ENCODE measurements around the gene FAM117A. TPM values are rescaled to one million over a fixed set of nuclear protein-coding genes. Genes with fewer than 3 reads are reported as not detected.

FAM117A gene
- total RNA-seq, 1 donor from 2014 or later: 6.7 TPM

DNA sequence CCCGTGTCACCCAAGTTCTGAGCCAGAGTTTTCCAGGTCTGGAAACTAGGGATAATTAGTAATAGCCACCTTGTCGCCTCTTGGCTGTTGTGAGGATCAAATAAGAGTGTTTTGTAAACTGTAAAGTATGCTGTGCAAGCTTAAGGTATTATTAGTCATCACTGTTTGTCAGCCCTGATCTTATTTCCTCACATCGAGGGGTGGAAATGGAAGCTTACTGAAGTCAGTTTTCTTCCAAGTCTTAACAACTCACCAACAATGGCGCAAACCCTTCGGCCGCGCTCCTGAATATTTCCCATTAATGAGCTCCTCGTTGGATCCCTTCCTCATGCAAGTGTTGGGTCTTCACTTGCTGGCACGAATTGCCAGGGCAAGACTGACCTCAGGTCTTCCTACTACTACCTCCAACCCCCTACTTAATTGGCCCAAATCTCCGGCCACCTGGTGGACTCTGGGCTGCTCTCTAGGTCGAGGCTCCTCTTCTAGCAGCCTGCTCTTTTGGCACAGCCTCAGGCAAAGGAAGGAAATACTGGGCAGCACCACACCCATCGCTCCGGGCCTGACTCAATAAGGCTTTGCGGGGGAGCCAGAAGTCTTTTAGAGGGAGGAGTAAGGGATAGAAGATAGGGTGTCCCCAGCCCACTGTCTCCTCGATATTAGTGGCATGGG lies 55.3 kb downstream of the FAM117A start:
- DNase-seq (ENCODE audit: low read depth in 2 of 2): peak in 1 of 2 donors; percentile 31

GRCh38 chr17:49707608-49708514 lies 56.1 kb downstream of the FAM117A start, which contains the start of gene SLC35B1:
Gene SLC35B1 (minus strand): TSS chr17:49707964. CDS start chr17:49707833, 131 bp downstream.
- peak; percentile 100 for DNase-seq (ENCODE audit: low read depth in 2 of 2)

GRCh38 chr17:49707246-49707607 lies 56.7 kb downstream of the FAM117A start:
- peak; percentile 28 to 29 for DNase-seq (ENCODE audit: low read depth in 2 of 2)

- no peak for DNase-seq (ENCODE audit: low read depth in 2 of 2)
Observed at GRCh38 chr17:49705254-49705653, 58.7 kb downstream of the FAM117A start.

GRCh38 chr17:49703557-49704277 lies 60.2 kb downstream of the FAM117A start:
- peak; percentile 69 to 75 for DNase-seq (ENCODE audit: low read depth in 2 of 2)

DNA sequence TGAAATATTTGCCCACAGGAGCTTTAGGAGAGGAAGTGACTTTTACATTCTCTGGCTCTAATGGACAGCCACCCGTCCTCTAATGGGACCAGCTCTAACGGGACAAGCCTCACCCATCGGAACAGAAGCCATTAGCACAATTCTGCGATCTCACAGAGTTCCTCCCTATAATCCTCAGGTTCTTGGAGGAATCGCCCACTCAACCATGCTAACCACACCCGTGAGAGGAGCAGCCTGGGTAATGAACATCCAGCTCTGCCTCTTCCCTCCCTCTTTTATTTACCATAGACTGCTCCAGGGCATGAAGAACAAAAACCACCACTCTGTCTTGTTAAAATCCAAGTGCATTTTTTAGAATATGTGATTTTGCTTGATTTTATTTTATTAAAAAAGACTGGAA lies 63.0 kb downstream of the FAM117A start:
- DNase-seq (ENCODE audit: low read depth in 2 of 2): no peak

GRCh38 chr17:49699966-49700575 lies 63.9 kb downstream of the FAM117A start:
- no peak for DNase-seq (ENCODE audit: low read depth in 2 of 2)

- no peak for DNase-seq (ENCODE audit: low read depth in 2 of 2)
Observed at GRCh38 chr17:49698005-49698404, 65.9 kb downstream of the FAM117A start.

DNA sequence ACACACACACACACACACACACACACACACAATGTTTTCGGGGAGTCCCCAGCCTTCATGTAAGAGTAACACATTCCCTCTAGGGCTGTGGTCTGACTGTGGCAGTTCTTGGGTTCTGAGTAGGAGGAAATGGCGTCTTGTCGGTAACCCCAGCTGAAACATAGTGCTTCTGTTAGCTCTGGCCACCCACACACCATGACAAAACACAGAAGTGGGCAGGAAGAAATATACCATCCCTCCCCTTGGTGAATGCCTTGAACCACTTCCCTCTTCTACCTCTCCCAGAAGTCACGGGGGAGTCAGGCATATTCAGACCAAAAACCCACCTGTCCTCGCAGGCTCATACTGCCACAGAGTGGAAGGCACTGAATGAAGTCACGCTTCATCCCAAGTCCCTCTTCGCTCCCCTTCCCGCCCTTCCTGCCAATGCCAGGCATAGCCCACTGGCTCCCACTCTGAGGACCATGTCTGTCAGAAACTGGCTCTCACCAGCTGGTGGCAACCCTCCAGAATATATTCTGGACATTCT lies 67.6 kb downstream of the FAM117A start:
- no peak for DNase-seq (ENCODE audit: low read depth in 2 of 2)

DNA sequence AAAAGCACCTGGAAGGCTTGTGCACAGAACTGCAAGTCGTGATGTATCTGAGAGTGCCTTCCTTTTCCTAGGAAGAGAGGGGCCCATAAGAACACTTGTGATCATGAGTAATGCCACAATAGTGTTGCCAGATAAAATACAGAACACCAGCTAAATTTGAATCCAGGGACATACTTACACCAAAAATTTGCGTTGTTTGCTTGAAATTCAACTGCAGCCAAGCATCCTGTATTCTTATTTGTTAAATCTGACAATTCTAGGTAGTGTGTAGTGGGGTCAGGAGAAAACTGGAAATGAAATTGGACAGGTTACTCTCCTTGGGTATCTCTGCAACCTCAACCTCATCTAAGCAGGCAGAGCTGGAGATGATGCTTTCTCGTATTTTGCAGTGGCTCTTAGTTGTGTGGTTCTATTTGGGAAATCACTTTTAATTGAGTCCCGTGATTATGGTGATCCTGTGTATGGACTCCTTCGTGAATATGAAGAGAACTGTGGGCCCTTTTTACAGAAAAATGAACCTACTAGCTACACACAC lies 68.2 kb downstream of the FAM117A start:
- DNase-seq (ENCODE audit: low read depth in 2 of 2): no peak

- DNase-seq (ENCODE audit: low read depth in 2 of 2): peak; percentile 28 to 55
Observed at GRCh38 chr17:49694847-49695697, 68.9 kb downstream of the FAM117A start.

DNA sequence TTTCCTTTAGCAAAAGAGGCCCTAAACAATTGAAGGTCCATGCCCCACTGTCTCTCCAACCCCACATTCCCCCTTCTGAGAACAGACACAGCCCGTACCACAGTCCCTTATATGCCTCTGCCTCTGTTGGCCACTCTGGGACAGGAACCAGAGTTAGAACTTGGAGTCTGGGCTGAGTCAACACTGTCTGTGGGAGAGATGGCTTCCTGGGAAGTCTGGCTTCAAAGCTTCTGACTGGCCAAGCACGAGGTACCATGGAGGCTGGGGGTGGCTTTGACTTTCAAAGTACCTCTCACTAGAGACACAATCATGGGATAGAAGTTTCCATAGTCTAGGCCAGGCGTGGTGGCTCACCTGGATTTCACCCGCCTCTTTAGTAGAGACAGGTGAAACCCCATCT lies 71.2 kb downstream of the FAM117A start:
- DNase-seq (ENCODE audit: low read depth in 2 of 2): peak in 1 of 2 donors; percentile 36

GRCh38 chr17:49691677-49692191 lies 72.2 kb downstream of the FAM117A start:
- no peak for DNase-seq (ENCODE audit: low read depth in 2 of 2)

DNA sequence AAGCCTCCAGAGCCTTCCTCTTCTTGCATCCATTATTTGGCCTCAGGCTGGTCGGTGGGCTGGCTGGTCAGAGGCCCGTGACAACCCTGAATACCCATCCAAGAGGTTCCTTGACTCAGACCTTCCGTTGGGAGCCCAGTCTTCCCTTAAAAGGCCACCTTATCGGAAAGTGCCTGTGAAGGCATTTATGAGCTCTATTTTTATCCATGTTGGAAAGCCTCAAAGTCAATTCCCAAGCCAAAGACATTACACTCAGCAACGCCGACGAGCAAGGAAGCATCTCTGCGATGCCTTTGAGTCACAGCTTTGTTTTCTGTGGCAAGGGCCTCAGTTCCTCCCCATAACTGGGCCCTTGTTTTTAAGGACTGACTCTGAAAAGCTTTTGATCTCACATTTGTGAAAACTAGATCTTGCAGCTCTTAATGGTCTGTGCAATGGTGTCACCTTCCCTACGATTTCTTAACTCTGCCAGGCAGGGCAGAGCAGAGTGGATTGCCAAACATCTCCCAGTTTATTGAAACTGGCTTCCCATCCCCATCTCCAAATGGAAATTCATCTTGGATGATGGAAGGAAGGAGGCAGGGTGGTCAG lies 72.8 kb downstream of the FAM117A start:
- DNase-seq (ENCODE audit: low read depth in 2 of 2): peak in 1 of 2 donors; percentile 28

GRCh38 chr17:49690256-49690655 lies 73.7 kb downstream of the FAM117A start:
- DNase-seq (ENCODE audit: low read depth in 2 of 2): peak in 1 of 2 donors; percentile 12

- no peak for DNase-seq (ENCODE audit: low read depth in 2 of 2)
Observed at GRCh38 chr17:49688848-49689247, 75.1 kb downstream of the FAM117A start.

DNA sequence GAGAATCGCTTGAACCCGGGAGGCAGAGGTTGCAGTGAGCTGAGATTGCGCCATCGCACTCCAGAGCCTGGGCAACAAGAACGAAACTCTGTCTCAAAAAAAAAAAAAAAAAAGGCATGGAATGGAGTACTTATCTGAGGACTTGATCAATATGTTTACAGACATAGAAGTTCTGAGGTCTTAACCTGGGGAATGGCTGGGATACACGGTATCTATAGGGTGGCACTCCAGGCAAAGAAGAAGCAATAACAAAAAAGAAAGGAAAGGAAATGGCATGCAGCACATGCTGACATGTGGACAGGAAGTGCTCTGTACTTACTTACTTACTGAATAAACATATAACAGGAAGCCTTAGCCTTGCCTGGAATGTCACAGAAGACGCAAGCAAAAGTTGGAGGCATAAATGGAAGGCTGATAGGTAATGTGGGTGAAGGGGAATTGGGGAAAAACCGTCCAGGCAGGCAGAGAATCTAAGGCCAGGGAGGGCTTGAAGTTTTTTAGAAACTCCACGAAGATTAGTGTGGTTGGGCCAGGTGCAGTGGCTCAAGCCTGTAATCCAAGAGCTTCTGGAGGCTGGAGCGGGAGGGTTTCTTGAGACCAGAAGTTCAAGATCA lies 75.9 kb downstream of the FAM117A start:
- peak; percentile 33 to 89 for DNase-seq (ENCODE audit: low read depth in 2 of 2)

- DNase-seq (ENCODE audit: low read depth in 2 of 2): no peak
Observed at GRCh38 chr17:49681106-49681979, 82.6 kb downstream of the FAM117A start.
